Muscle layer of duodenum (tissue), 2 donors: ENCODE measurements around the gene NAPG.

ENCODE experiments used
- H3K27ac ChIP-seq: one replicate; pipeline ENCODE4 v1.7.0; 2013; ENCODE audit warnings: mild to moderate bottlenecking, low read length
- H3K27me3 ChIP-seq: one replicate; pipeline ENCODE4 v1.7.0; 2013; ENCODE audit warnings: low read depth, mild to moderate bottlenecking, control low read depth, low read length
- H3K36me3 ChIP-seq, 2 donors: one replicate each; pipeline ENCODE4 v1.7.0; 2013; ENCODE audit warnings: low read length in 2 of 2, control low read depth in 1 of 2, mild to moderate bottlenecking in 1 of 2; ENCODE audit not compliant: insufficient read depth in 2 of 2, control insufficient read depth in 1 of 2
- H3K4me1 ChIP-seq, 2 donors: one replicate each; pipeline ENCODE4 v1.7.0; 2013; ENCODE audit warnings: low read length in 2 of 2, mild to moderate bottlenecking in 2 of 2, control low read depth in 1 of 2, moderate library complexity in 1 of 2; ENCODE audit not compliant: insufficient read depth in 2 of 2, control insufficient read depth in 1 of 2
- H3K4me3 ChIP-seq, 2 donors: one replicate each; pipeline ENCODE4 v1.7.0; 2013; ENCODE audit warnings: low read length in 2 of 2, low read depth in 1 of 2, mild to moderate bottlenecking in 1 of 2
- H3K9me3 ChIP-seq, 2 donors: one replicate each; pipeline ENCODE4 v1.7.0; 2013; ENCODE audit warnings: low read length in 2 of 2, control low read depth in 1 of 2, mild to moderate bottlenecking in 1 of 2; ENCODE audit not compliant: control insufficient read depth in 1 of 2
- donor health status: healthy.

The NAPG gene

DNA sequence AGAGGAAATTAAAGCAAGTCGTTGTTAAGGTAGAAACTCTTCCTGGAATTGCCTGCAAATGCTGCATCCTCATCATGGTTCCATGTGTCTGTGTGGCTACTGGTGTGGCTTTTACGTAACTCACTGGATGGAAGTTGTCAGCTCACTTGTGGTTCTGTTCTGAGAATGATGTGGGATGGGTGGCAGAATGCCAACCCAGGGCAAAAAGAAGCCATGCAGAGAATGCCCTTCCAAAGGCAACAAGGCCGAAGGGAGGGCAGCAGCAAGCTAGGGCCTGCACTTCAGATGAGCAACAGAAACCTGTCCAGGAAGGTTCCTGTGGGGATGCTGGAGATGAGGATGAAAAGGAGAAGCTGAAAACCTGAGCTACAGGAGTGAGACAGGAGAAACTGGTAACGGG, 10.4 kb upstream of the NAPG start:
- Histone ChIP-seq H3K4me3 (no peak overlapping the region), H3K4me1 (peaks cover 0 to 18% of the 10 kb centered on the region in 2 donors), H3K9me3 (no peaks in the 10 kb centered on the region), H3K27me3 (no peaks in the 10 kb centered on the region), H3K27ac (no peak overlapping the region), H3K36me3 (no peaks in the 10 kb centered on the region)

DNA sequence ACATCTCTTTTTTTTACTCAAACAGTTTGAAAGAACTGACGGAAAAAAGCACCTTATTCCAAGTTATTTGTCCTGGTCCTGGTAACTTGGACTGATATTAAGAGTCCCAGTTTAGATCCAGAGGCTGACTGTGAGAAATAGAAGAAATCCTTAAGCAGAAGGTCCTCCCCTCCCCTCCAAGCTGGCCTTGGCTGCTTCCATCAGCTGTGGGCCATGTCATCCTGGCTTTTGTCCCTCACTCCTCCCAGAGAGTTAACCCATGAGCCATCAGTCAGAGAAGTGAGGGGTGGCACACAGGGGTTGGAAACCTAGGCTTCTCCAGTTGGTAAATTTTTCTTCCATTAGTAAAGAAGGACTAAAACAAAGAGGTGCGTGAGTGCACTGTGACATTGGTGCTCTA, 9.7 kb upstream of the NAPG start:
- H3K36me3 ChIP-seq: no peaks in the 10 kb centered on the region
- no peaks in the 10 kb centered on the region for H3K27me3 ChIP-seq
- H3K27ac ChIP-seq: no peak overlapping the region
- no peak overlapping the region for H3K4me3 ChIP-seq
- H3K9me3 ChIP-seq: no peaks in the 10 kb centered on the region
- H3K4me1 ChIP-seq: peaks cover 0 to 18% of the 10 kb centered on the region in 2 donors

DNA sequence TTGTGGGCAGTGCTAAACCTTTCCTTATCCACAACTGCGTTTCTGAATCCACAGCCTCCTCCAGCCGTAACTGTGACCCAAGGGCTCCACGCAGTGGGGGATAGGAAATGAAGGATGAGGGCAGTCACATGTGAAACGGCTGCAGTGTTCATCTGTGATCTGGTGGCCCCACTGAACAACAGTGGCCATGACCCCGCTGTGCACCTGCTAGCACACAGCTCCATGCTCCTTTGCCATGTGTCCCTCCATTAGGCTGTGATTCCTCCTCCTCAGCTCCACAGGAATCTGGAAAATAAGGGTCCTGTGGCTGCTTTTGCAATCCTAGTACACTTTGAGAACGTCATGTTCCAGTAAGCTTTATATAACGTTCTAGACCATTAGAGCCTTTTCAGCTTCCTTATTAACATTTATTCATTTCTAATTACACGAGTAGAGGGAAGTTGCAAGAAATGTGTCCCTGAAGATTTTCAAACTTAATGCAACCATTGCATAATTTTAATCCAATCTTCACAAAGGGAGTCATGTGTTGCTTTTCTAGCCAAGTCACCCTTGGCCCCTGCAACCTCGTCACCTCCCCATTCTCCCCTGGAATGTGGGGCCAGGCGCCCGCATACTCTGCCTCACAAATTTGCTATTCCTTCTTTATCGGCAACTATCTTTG, 7.1 kb upstream of the NAPG start:
- Histone ChIP-seq H3K27me3 (no peaks in the 10 kb centered on the region), H3K4me1 (peaks cover 0 to 18% of the 10 kb centered on the region in 2 donors), H3K9me3 (no peaks in the 10 kb centered on the region), H3K27ac (no peak overlapping the region), H3K4me3 (no peak overlapping the region), H3K36me3 (no peaks in the 10 kb centered on the region)

DNA sequence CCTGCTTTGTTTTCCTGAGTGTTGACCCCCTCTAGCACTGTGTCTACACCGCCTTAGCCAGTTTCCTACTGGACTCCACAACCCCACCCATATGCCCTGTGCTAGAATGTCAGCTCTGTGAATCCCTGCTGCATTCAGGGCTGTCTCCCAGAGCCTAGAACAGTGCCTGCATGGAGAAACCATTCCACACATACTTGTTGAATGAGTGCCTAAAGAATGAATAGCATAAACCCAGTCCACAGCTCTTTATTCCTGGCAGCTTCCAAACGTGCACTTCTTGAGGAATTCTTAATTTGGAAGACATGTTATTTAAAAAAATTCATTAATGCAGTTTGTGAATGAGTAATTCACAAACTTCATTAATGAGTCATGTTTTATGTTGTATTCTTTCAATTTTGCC, 6.5 kb upstream of the NAPG start:
- Histone ChIP-seq H3K9me3 (no peaks in the 10 kb centered on the region), H3K36me3 (no peaks in the 10 kb centered on the region), H3K27ac (no peak overlapping the region), H3K4me3 (no peak overlapping the region), H3K27me3 (no peaks in the 10 kb centered on the region), H3K4me1 (peaks cover 0 to 18% of the 10 kb centered on the region in 2 donors)

DNA sequence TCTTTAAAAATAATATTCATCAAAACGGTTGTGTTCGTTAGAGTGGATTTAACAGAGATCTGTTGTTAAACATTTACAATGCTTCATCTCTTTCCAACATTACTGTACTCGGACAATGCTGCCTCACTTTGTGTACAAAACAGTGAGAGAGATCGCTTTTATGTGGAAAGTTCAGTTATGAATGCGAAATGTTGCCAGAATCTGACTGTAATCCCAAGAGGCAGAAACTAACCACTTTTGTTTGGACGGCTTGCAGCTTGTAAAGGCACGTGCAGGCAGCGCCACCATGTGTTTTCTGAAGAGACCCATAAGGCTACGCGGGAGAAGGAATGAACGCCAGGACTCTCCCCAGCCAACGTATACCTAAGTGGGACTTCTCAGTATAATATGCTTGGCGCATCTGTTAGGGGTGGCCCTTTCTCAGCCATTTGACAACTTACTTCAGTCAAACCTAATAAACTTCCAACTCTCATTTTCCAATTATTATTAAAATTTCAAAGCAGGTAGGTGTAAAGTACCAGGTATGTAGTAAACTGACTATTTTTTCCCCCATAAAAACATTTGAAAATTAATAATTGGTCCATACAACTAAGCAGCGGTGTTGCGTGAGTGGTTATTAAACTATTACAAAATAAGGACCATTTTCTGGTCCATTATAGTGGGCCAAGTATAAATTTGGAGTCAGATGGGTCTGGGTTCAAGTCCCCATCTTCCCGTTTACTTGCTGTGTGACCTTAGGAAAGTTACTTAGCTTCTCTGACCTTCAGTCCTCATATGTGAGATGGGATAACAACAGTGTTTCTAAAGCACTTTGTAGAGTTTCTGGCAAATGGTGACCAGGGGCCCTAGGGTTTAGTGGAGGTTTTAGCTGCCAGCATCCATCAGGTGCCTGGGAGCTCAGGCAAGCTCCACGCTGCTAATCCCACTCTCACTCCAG, 5.6 kb upstream of the NAPG start:
- Histone ChIP-seq H3K9me3 (no peaks in the 10 kb centered on the region), H3K27ac (no peak overlapping the region), H3K36me3 (no peaks in the 10 kb centered on the region), H3K4me3 (no peak overlapping the region), H3K4me1 (peaks cover 0 to 18% of the 10 kb centered on the region in 2 donors), H3K27me3 (no peaks in the 10 kb centered on the region)

DNA sequence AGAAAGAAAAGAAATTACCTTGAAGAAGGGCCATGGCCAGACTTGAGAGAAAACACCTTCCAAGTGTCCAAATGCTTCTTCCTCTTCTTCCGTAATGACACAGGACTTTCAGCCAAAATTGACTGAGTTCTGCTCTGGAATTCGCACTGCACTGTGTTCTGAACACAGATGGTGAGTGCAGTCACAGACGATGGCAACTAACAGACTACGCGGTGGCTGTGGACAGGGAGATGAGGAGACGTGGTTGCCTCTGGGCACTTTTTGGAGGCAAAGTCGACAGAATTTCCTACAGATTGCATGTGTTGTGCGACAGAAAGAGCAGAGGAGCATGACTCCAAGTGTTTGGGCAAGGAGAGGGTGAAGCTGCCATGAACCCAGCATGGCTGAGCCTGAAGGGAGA, 4.3 kb upstream of the NAPG start:
- Histone ChIP-seq H3K36me3 (no peaks in the 10 kb centered on the region), H3K27ac (no peak overlapping the region), H3K4me1 (peaks cover 0 to 18% of the 10 kb centered on the region in 2 donors), H3K9me3 (no peaks in the 10 kb centered on the region), H3K27me3 (no peaks in the 10 kb centered on the region), H3K4me3 (no peak overlapping the region)

DNA sequence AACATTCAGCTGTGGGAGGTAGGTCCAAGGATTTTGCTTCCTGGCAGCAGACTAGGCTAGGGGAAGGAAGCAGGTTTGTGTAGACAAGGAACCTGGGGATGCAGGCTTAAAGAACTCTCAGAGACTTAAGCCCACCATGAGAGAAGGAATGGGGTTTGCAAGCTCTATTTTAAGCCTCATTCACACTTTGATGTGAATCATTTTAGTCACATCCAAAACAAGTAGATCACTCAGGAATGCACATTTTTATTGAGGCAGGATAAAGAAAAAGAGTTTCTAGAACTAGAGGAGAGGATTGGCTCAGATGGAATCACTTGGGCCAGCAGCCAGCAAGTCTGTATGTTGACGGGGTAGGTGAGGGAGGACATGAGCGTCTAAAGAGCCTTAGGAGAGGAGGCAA, 3.3 kb upstream of the NAPG start:
- H3K4me1 ChIP-seq: peaks cover 0 to 24% of the 10 kb centered on the region in 2 donors
- no peak overlapping the region for H3K27ac ChIP-seq
- H3K4me3 ChIP-seq: no peak overlapping the region
- no peaks in the 10 kb centered on the region for H3K36me3 ChIP-seq
- no peaks in the 10 kb centered on the region for H3K27me3 ChIP-seq
- H3K9me3 ChIP-seq: no peaks in the 10 kb centered on the region

DNA sequence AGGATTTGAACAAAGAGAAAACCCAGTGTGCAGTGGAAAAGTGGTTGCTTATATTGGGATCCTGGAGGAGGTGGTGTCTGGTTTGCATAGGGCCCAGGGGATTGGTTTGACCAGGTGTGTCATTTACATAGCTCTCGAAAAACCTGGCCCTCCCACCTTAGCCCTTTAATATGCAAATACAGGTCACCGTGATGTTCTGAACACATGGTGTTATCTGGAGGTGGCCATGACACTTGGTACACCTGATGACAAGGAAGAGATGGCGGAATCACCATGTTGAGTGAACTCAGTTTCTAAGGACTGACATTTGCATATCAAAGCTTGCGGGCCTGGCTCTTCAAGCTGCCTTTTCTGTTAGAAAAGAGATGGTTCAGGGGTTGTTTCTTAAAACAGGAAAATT, 2.3 kb upstream of the NAPG start:
- no peak overlapping the region for H3K27ac ChIP-seq

DNA sequence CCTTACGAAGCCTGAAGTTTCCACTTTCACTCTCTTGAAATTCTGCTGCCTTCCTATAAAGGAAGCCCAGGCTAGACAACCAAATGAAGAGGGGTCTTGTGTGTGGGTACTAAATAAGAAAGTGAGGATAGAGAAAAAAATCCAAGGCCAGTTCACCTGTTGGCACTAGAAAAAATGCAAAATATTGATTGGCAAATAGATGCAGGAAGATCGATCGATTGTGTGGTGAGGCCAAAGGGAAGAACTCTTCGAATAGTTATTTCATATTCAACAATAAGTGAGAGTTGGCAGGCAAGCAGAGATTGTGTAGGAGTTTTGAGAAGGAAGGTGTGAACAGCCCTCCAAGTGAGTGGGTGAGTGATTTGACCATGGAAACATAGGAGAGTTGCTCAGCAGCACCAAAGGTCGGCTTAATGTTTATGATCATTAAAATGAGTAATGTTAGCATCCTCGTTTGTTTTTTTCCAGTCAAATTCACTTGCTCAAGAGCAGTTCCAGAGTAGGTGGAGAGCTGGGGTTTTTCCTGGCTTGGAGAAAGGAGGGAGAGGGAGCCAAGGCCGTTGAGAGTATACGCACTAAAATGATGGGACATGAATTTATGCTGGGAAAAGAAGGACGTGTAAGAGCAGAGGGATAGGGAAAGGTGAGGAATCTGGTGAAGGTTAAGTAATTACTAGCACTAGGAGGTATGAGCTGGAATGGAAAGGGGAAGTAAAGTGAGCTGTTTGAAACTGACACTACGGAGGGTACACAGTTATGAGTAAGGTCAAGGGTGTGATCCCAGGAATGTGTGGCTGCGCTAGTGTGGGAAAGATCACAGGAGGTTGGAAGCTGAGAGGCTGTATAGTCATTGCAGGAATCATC, 1.1 kb upstream of the NAPG start:
- peak overlapping the region; percentile 99 for H3K4me3 ChIP-seq
- H3K27me3 ChIP-seq: no peaks in the 10 kb centered on the region
- H3K4me1 ChIP-seq: peaks cover 0 to 15% of the 10 kb centered on the region in 2 donors
- H3K27ac ChIP-seq: no peak overlapping the region
- H3K36me3 ChIP-seq: no peaks in the 10 kb centered on the region
- H3K9me3 ChIP-seq: no peaks in the 10 kb centered on the region

More for the DNA sequence above, 2.3 kb upstream of the NAPG start:
- H3K36me3 ChIP-seq: no peaks in the 10 kb centered on the region
- no peaks in the 10 kb centered on the region for H3K27me3 ChIP-seq
- no peak overlapping the region for H3K4me3 ChIP-seq
- H3K9me3 ChIP-seq: no peaks in the 10 kb centered on the region
- H3K4me1 ChIP-seq: peaks cover 0 to 27% of the 10 kb centered on the region in 2 donors

DNA sequence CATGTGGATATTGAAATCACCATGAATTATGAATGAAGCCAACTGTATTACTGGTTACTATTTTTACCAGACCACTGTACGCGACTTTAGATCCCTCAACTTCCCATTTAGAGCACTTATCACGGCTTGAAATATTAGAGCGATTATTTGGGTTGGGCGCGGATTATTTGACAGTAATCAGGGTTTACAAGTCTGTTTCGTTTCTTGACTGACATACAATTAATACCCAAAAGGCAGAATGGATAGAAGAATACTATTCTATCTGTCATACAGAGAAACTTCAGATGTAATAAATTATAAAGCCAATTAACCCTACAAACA, 496 bp upstream of the NAPG start:
- Histone ChIP-seq H3K27me3 (no peaks in the 10 kb centered on the region), H3K9me3 (no peaks in the 10 kb centered on the region), H3K36me3 (no peaks in the 10 kb centered on the region), H3K4me1 (peaks cover 0 to 15% of the 10 kb centered on the region in 2 donors), H3K4me3 (peak overlapping the region; percentile 99), H3K27ac (no peak overlapping the region)

DNA sequence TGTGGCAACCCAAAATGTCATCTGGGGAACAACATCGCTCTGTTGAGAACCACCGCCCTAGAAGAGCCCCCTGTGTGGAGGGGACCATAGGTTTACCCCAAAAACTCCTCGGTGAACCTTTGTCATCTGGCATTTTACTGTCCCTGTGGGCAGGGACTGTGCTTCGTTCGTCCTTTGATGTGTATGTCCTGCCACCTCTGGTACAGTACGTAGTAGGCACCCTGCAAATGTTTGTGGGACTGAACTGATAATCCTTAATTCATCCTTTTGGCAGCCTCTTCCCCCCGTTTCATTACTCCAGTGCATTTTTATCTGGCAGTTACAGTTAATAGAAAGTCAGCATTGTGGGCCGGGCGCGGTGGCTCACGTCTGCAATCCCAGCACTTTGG, 728 bp downstream of the NAPG start:
- Histone ChIP-seq H3K9me3 (no peaks in the 10 kb centered on the region), H3K4me3 (peak overlapping the region; percentile 99), H3K27me3 (no peaks in the 10 kb centered on the region), H3K36me3 (no peaks in the 10 kb centered on the region), H3K27ac (peak overlapping the region; percentile 86), H3K4me1 (peaks cover 0 to 15% of the 10 kb centered on the region in 2 donors)
